Liver (tissue), 9 donors: ENCODE measurements around the gene MCM9. TPM values are rescaled to one million over a fixed set of nuclear protein-coding genes. Genes with fewer than 3 reads are reported as not detected.

Experiments used
- DNase-seq: peaks from one replicate; pipeline ENCODE4 v3.0.0-alpha.2; 2017; ENCODE audit warnings: low spot score
- H3K27ac ChIP-seq, 2 donors: one replicate each; pipeline ENCODE4 v1.7.0; 2013; ENCODE audit warnings: inconsistent platforms in 2 of 2, low read length in 2 of 2, control low read depth in 1 of 2, low read depth in 1 of 2, mild to moderate bottlenecking in 1 of 2
- H3K27me3 ChIP-seq, 4 donors: one replicate each; pipeline versions ENCODE4 v1.6.1 to v1.7.0; 2013; ENCODE audit warnings: low read length in 3 of 4, inconsistent platforms in 1 of 4, mild to moderate bottlenecking in 1 of 4, moderate library complexity in 1 of 4; ENCODE audit not compliant: control insufficient read depth in 4 of 4, insufficient read depth in 4 of 4
- H3K36me3 ChIP-seq, 4 donors: one replicate each; pipeline versions ENCODE4 v1.6.1 to v1.7.0; 2013; ENCODE audit warnings: low read length in 3 of 4, mild to moderate bottlenecking in 3 of 4, low read depth in 1 of 4, moderate library complexity in 1 of 4; ENCODE audit not compliant: control insufficient read depth in 4 of 4, insufficient read depth in 3 of 4
- H3K4me1 ChIP-seq, 4 donors: one replicate each; pipeline versions ENCODE4 v1.6.1 to v1.7.0; 2013; ENCODE audit warnings: low read length in 3 of 4, mild to moderate bottlenecking in 3 of 4, moderate library complexity in 1 of 4; ENCODE audit not compliant: control insufficient read depth in 4 of 4, insufficient read depth in 4 of 4
- H3K4me3 ChIP-seq, 3 donors: one replicate each; pipeline versions ENCODE4 v1.6.1 to v1.7.0; 2013; ENCODE audit warnings: low read length in 3 of 3, control low read depth in 1 of 3, low read depth in 1 of 3, mild to moderate bottlenecking in 1 of 3
- H3K9ac ChIP-seq, 2 donors: one replicate each; pipeline ENCODE4 v1.7.0; 2013; ENCODE audit warnings: low read length in 2 of 2, mild to moderate bottlenecking in 2 of 2, moderate library complexity in 2 of 2, control low read depth in 1 of 2, low read depth in 1 of 2
- H3K9me3 ChIP-seq, 4 donors: one replicate each; pipeline versions ENCODE4 v1.6.1 to v1.7.0; 2013; ENCODE audit warnings: low read length in 3 of 4; ENCODE audit not compliant: control insufficient read depth in 4 of 4
- FOXA2 ChIP-seq: IDR thresholded peaks from 2 replicates; pipeline ENCODE4 v1.6.1; 2016; ENCODE audit warnings: antibody characterized with exemption
- GABPA ChIP-seq, 2 donors: IDR thresholded peaks in 1 of 2; conservative IDR thresholded peaks in 1 of 2; 2 replicates each; pipeline ENCODE4 v1.6.1; 2016; ENCODE audit warnings: antibody characterized with exemption in 2 of 2, mild to moderate bottlenecking in 1 of 2, moderate library complexity in 1 of 2
- HNF4A ChIP-seq, 2 donors: conservative IDR thresholded peaks; 2 replicates each; pipeline ENCODE4 v1.6.1; 2016; ENCODE audit warnings: antibody characterized with exemption in 2 of 2, mild to moderate bottlenecking in 2 of 2
- HNF4G ChIP-seq: IDR thresholded peaks from 2 replicates; pipeline ENCODE4 v1.6.1; 2016; ENCODE audit warnings: antibody characterized with exemption
- JUND ChIP-seq, 2 donors: IDR thresholded peaks; 2 replicates each; pipeline ENCODE4 v1.6.1; 2016; ENCODE audit warnings: antibody characterized with exemption in 2 of 2
- NR2F2 ChIP-seq: IDR thresholded peaks from 2 replicates; pipeline ENCODE4 v1.6.1; 2016; ENCODE audit warnings: antibody characterized with exemption
- RAD21 ChIP-seq, 2 donors: IDR thresholded peaks; 2 replicates each; pipeline ENCODE4 v1.6.1; 2016; ENCODE audit warnings: antibody characterized with exemption in 2 of 2, mild to moderate bottlenecking in 2 of 2
- RXRA ChIP-seq, 2 donors: IDR thresholded peaks; 2 replicates each; pipeline ENCODE4 v1.6.1; 2017 to 2018; ENCODE audit warnings: antibody characterized with exemption in 2 of 2, mild to moderate bottlenecking in 1 of 2
- SP1 ChIP-seq: IDR thresholded peaks from 2 replicates; pipeline ENCODE4 v1.6.1; 2018; ENCODE audit warnings: antibody characterized with exemption, mild to moderate bottlenecking
- TAF1 ChIP-seq: conservative IDR thresholded peaks from 2 replicates; pipeline ENCODE4 v1.6.1; 2016; ENCODE audit warnings: antibody characterized with exemption, mild to moderate bottlenecking
- YY1 ChIP-seq: IDR thresholded peaks from 2 replicates; pipeline ENCODE4 v1.6.1; 2016; ENCODE audit warnings: antibody characterized with exemption, mild to moderate bottlenecking
- ZBTB33 ChIP-seq: IDR thresholded peaks from 2 replicates; pipeline ENCODE4 v1.6.1; 2016; ENCODE audit warnings: antibody characterized with exemption
- WGBS: extraction: QIAGEN DNeasy Blood & Tissue Kit; methylation state at CpG from one replicate; pipeline ENCODE4 v1.1.7; 2013; 5-methylcytosine and 5-hydroxymethylcytosine counted together
- polyA plus RNA-seq, 2 donors: library from polyadenylated mRNA; stranded (reverse) in 1 of 2; unstranded in 1 of 2; fragments of 200-250 nt in 1 of 2; fragments of >200 nt in 1 of 2; fragmentation: Nextera tagmentation in 1 of 2; extraction: Ambion mirVana in 1 of 2; gene quantifications; one replicate each; pipeline versions ENCODE4 v1.2.1 to v1.2.3, GENCODE V29; 2013 to 2015
- total RNA-seq, 2 donors: library from RNA; depleted of rRNA; stranded (reverse); fragments of >200 nt; gene quantifications; one replicate each; pipeline ENCODE4 v1.2.3, GENCODE V29; 2014
- TF ChIP-seq, protein P1 (sequence below): IDR thresholded peaks from 2 replicates; pipeline ENCODE4 v1.6.1; 2016; ENCODE audit warnings: antibody characterized with exemption
- TF ChIP-seq, protein P2 (sequence below): fragments of 150-350 bp; IDR thresholded peaks from 2 replicates; pipeline ENCODE4 v1.5.1; 2017; ENCODE audit warnings: improper control_type of control experiment, low read depth, low read length; ENCODE audit not compliant: missing input control
- donor health status: healthy.
- donor health status: healthy.
- donor health status: healthy.
- donor health status: healthy.
- donor health status: healthy.

MCM9 gene
- total and polyA plus RNA-seq, 4 donors = 3.6 to 17.4 (median 8.7) TPM

DNA sequence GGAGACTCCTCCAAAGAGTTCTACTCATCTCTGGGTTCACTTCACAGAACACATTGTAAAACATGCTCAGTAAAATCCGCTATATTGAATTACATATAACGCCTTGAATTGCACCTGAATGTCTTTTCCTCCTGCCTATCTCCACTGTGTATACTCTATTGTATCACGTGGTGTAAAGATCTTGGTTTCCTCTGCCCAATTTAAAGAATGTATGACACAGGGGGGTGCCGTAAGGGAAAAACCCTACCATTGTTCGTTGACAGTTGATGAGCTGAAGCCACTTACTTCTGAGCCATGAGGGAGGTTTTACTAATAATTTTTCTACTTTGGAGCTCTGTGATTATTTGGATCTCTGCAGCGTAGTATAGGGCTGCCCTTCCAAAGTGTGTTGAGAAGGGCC, 35.0 kb downstream of the MCM9 start:
- no peak overlapping the region for H3K27ac ChIP-seq
- H3K4me1 ChIP-seq = peaks cover 0 to 10% (median 4%) of the 10 kb centered on the region in 4 donors
- no peak overlapping the region for H3K4me3 ChIP-seq
- 90% methylated on average over 6 of the region's 6 CpGs for WGBS
- H3K36me3 ChIP-seq = peaks cover 0 to 6% (median 0%) of the 10 kb centered on the region in 4 donors
- TF ChIP-seq YY1 (no peak), GABPA (IDR thresholded peaks at IDR 0.05 in 1 of 2, conservative IDR thresholded peaks at IDR 0.05 in 1 of 2) (no peak), HNF4A (conservative IDR thresholded peaks at IDR 0.05) (no peak)
- TF ChIP-seq, protein P1, sequence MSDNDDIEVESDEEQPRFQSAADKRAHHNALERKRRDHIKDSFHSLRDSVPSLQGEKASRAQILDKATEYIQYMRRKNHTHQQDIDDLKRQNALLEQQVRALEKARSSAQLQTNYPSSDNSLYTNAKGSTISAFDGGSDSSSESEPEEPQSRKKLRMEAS = no peak
- no peaks in the 10 kb centered on the region for H3K27me3 ChIP-seq
- DNase-seq = no peak
- no peaks in the 10 kb centered on the region for H3K9me3 ChIP-seq
- no peak overlapping the region for H3K9ac ChIP-seq

DNA sequence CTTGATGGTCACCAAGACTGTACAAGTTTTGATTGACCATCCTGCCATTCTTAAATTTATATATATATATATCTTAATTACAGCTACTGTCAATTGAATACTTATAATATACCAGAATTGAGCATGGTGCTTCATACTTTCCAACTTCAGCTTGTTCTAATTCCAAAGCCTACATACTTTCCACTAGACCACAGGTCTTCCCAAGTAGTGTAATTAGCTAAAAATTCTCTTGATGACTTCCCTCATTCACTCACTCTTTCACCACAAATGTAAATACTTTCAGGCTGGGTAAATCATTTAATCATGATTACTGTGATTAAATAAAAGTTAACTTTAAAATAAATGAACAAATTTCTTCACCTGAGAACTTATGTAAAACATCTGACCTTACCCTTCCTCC, 37.6 kb downstream of the MCM9 start:
- Histone ChIP-seq H3K4me1 (peaks cover under 1 to 13% (median 4%) of the 10 kb centered on the region in 4 donors), H3K9ac (no peak overlapping the region), H3K27ac (no peak overlapping the region), H3K9me3 (no peaks in the 10 kb centered on the region), H3K27me3 (no peaks in the 10 kb centered on the region), H3K36me3 (peaks cover 0 to 2% (median 0%) of the 10 kb centered on the region in 4 donors), H3K4me3 (no peak overlapping the region)
- DNase-seq = no peak
- TF ChIP-seq HNF4G (no peak), SP1 (no peak), YY1 (no peak), JUND (IDR thresholded peaks at IDR 0.05) (no peak), TAF1 (no peak), RAD21 (IDR thresholded peaks at IDR 0.05) (no peak), HNF4A (conservative IDR thresholded peaks at IDR 0.05) (no peak), ZBTB33 (no peak), FOXA2 (no peak), NR2F2 (no peak)
- TF ChIP-seq, protein P1 = no peak
- TF ChIP-seq, protein P2, sequence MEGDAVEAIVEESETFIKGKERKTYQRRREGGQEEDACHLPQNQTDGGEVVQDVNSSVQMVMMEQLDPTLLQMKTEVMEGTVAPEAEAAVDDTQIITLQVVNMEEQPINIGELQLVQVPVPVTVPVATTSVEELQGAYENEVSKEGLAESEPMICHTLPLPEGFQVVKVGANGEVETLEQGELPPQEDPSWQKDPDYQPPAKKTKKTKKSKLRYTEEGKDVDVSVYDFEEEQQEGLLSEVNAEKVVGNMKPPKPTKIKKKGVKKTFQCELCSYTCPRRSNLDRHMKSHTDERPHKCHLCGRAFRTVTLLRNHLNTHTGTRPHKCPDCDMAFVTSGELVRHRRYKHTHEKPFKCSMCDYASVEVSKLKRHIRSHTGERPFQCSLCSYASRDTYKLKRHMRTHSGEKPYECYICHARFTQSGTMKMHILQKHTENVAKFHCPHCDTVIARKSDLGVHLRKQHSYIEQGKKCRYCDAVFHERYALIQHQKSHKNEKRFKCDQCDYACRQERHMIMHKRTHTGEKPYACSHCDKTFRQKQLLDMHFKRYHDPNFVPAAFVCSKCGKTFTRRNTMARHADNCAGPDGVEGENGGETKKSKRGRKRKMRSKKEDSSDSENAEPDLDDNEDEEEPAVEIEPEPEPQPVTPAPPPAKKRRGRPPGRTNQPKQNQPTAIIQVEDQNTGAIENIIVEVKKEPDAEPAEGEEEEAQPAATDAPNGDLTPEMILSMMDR = no peak

DNA sequence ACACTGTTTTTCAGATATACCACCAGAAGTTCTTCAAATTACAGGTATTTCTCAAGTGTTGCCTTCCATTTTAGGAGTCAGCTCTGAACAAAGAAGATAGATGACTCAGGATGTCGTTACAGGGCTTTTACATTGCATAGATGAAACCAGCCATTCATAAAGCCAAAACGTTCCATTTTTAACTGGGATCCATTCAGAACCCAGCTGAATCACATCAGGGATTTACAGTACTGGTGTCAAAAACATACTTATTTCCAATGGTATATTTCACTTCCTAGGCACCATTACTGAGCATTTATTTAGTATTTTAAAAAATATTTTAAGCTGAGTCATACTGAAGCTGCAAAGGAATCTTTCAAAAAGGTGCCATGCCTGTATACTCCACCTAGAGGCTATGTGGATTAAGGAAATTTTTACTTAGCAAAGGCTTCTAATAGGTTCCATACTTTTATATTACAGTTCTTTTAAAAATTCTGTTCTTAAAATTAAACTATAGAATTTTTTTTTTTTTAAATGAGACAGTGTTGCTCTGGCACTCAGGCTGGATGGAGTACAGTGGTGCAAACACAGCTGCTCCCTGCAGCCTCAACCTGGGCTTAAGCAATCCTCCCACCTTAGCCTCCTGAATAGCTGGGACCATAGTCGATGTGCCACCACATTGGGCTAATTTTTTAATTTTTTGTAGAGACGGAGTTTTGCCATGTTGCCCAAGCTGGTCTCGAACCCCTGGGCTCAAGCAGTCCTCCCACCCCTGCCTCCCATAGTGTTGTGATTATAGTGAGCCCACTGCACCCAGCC, 38.4 kb downstream of the MCM9 start:
- H3K36me3 ChIP-seq = peaks cover 0 to 2% (median 0%) of the 10 kb centered on the region in 4 donors
- WGBS = 79% methylated on average over 5 of the region's 5 CpGs
- peak overlapping the region in 1 of 3 donors; percentile 19 for H3K4me3 ChIP-seq
- H3K27me3 ChIP-seq = no peaks in the 10 kb centered on the region
- no peak for DNase-seq
- no peak overlapping the region for H3K9ac ChIP-seq
- no peaks in the 10 kb centered on the region for H3K9me3 ChIP-seq
- peaks cover 3 to 19% (median 4%) of the 10 kb centered on the region in 4 donors for H3K4me1 ChIP-seq
- no peak overlapping the region for H3K27ac ChIP-seq
- TF ChIP-seq RXRA (IDR thresholded peaks at IDR 0.05) (no peak), YY1 (peak; percentile 54), RAD21 (IDR thresholded peaks at IDR 0.05) (peak; percentile 23 to 45), FOXA2 (no peak), HNF4A (conservative IDR thresholded peaks at IDR 0.05) (no peak), JUND (IDR thresholded peaks at IDR 0.05) (peak in 1 of 2 donors; percentile 34)
- TF ChIP-seq, protein P2 = peak; percentile 20
